Loucy (cell line): ENCODE data around the gene SLAMF6.

ENCODE experiments used
- H2AFZ ChIP-seq: fragments of 200-600 bp; sonication (generic); 2 replicates; pipeline ENCODE4 v1.6.0; 2016; ENCODE audit warnings: antibody characterized with exemption, mild to moderate bottlenecking, low read length, moderate library complexity
- H3F3A ChIP-seq: fragments of 200-600 bp; 2 replicates; pipeline ENCODE4 v1.6.0; 2016; ENCODE audit warnings: antibody characterized with exemption, low read depth, mild to moderate bottlenecking
- H3K27me3 ChIP-seq: fragments of 200-600 bp; sonication (generic); 2 replicates; pipeline ENCODE4 v1.6.1; 2014; ENCODE audit warnings: low read length, mild to moderate bottlenecking; ENCODE audit not compliant: insufficient read depth, poor library complexity, severe bottlenecking
- H3K36me3 ChIP-seq: fragments of 200-600 bp; sonication (generic); 2 replicates; pipeline ENCODE4 v1.6.1; 2016; ENCODE audit warnings: low read length; ENCODE audit not compliant: insufficient read depth
- H3K4me1 ChIP-seq: fragments of 200-600 bp; sonication (generic); 2 replicates; pipeline ENCODE4 v1.5.1; 2014; ENCODE audit warnings: low read length, mild to moderate bottlenecking; ENCODE audit not compliant: insufficient read depth, poor library complexity, severe bottlenecking
- H3K4me2 ChIP-seq: fragments of 200-600 bp; sonication (generic); 2 replicates; pipeline ENCODE4 v1.6.0; 2014; ENCODE audit warnings: antibody characterized with exemption, low read length, low read depth, mild to moderate bottlenecking; ENCODE audit not compliant: poor library complexity, severe bottlenecking
- H3K4me3 ChIP-seq: fragments of 200-600 bp; sonication (generic); 2 replicates; pipeline ENCODE4 v1.5.1; 2014; ENCODE audit warnings: low read length, mild to moderate bottlenecking, mixed read lengths; ENCODE audit not compliant: poor library complexity, severe bottlenecking
- H3K79me2 ChIP-seq: fragments of 200-600 bp; sonication (generic); 2 replicates; pipeline ENCODE4 v1.6.1; 2014; ENCODE audit warnings: low read length; ENCODE audit not compliant: insufficient read depth
- H3K9ac ChIP-seq: fragments of 200-600 bp; sonication (generic); 2 replicates; pipeline ENCODE4 v1.6.0; 2014; ENCODE audit warnings: mild to moderate bottlenecking, low read depth, low read length, moderate library complexity; ENCODE audit not compliant: poor library complexity, severe bottlenecking
- H3K9me2 ChIP-seq: fragments of 200-600 bp; sonication (generic); replicated peaks from 2 replicates; pipeline ENCODE4 v1.6.1; 2016; ENCODE audit warnings: low read depth, low read length, mixed read lengths
- H3K9me3 ChIP-seq: fragments of 200-600 bp; sonication (generic); 2 replicates; pipeline ENCODE4 v1.6.1; 2014; ENCODE audit warnings: mild to moderate bottlenecking, antibody characterized with exemption, low read length, low read depth; ENCODE audit not compliant: insufficient read depth
- H4K20me1 ChIP-seq: fragments of 200-600 bp; sonication (generic); 2 replicates; pipeline ENCODE4 v1.6.0; 2014; ENCODE audit warnings: antibody characterized with exemption, low read length, mild to moderate bottlenecking; ENCODE audit not compliant: insufficient read depth, poor library complexity, severe bottlenecking
- CTCF ChIP-seq: fragments of 200-600 bp; sonication (generic); conservative IDR thresholded peaks from 2 replicates; pipeline ENCODE4 v1.5.1; 2014; ENCODE audit warnings: mild to moderate bottlenecking, antibody characterized with exemption, low read length
- EZH2phosphoT487 ChIP-seq: fragments of 200-600 bp; IDR thresholded peaks from 2 replicates; pipeline ENCODE4 v1.6.1; 2018; ENCODE audit warnings: antibody characterized with exemption, mild to moderate bottlenecking, moderate library complexity, borderline replicate concordance

The SLAMF6 gene

DNA sequence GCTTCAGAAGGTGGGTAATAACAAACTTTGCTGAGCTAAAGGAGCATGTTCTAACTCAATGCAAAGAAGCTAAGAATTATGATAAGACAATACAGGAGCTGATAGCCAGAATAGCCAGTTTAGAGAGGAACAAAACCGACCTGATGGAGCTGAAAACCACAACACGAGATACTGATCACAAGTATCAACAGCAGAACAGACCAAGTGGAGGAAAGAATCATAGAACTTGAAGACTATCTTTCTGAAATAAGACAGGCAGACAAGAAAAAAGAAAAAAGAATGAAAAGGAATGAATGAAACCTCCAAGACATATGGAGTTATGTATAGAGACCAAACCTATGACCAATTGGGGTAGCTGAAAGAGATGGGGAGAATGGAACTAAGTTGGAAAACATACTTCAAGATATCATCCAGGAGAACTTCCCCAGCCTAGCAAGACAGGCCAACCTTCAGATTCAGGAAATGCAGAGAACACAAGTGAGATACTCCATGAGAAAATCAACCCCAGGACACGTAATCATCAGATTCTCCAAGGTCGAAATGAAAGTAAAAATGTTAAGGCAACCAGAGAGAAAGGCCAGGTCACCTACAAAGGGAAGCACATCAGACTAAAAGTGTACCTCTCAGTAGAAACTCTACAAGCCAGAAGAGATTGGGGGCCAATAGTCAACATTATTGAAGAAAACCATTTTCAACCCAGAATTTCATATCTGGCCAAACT, 35.8 kb upstream of the SLAMF6 start:
- Histone ChIP-seq H3K4me2 (peak overlapping the region; percentile 47), H2AFZ (no peak overlapping the region)

GRCh38 chr1:160553778-160554177, 30.7 kb upstream of the SLAMF6 start:
- Histone ChIP-seq H4K20me1 (no peaks in the 10 kb centered on the region), H3K27me3 (no peaks in the 10 kb centered on the region), H3K36me3 (peaks cover 20% of the 10 kb centered on the region), H3F3A (no peaks in the 10 kb centered on the region), H2AFZ (no peak overlapping the region), H3K4me1 (peaks cover 12% of the 10 kb centered on the region), H3K4me3 (no peak overlapping the region), H3K9me2 (no peaks in the 10 kb centered on the region), H3K79me2 (peaks cover 5% of the 10 kb centered on the region; the same call in 1 of the 2 replicates), H3K4me2 (no peak overlapping the region), H3K9ac (no peak overlapping the region), H3K9me3 (no peaks in the 10 kb centered on the region)
- TF ChIP-seq EZH2phosphoT487 = no peak

More for the DNA sequence above, 35.8 kb upstream of the SLAMF6 start:
- Histone ChIP-seq H3K4me1 (peaks cover 28% of the 10 kb centered on the region), H3K9me3 (peaks cover 3% of the 10 kb centered on the region; the same call in 1 of the 2 replicates), H4K20me1 (no peaks in the 10 kb centered on the region), H3K79me2 (peaks cover 5% of the 10 kb centered on the region; the same call in 1 of the 2 replicates), H3K27me3 (no peaks in the 10 kb centered on the region), H3F3A (no peaks in the 10 kb centered on the region), H3K36me3 (no peaks in the 10 kb centered on the region; the same call in 1 of the 2 replicates), H3K9me2 (no peaks in the 10 kb centered on the region), H3K9ac (no peak overlapping the region), H3K4me3 (peak overlapping the region; percentile 18)
- TF ChIP-seq CTCF = no peak
- TF ChIP-seq EZH2phosphoT487 = no peak

GRCh38 chr1:160552425-160552824, 29.4 kb upstream of the SLAMF6 start:
- peaks cover 20% of the 10 kb centered on the region for H3K36me3 ChIP-seq
- H3K9me2 ChIP-seq = no peaks in the 10 kb centered on the region
- no peaks in the 10 kb centered on the region for H4K20me1 ChIP-seq
- TF ChIP-seq CTCF (no peak), EZH2phosphoT487 (no peak)
- no peaks in the 10 kb centered on the region for H3K9me3 ChIP-seq
- H3K4me1 ChIP-seq = no peaks in the 10 kb centered on the region
- no peak overlapping the region for H3K9ac ChIP-seq
- H3K27me3 ChIP-seq = no peaks in the 10 kb centered on the region
- H3K4me2 ChIP-seq = no peak overlapping the region
- no peak overlapping the region for H3K4me3 ChIP-seq
- no peak overlapping the region for H2AFZ ChIP-seq
- H3F3A ChIP-seq = no peaks in the 10 kb centered on the region
- peaks cover 5% of the 10 kb centered on the region; the same call in 1 of the 2 replicates for H3K79me2 ChIP-seq
